ACC112 (cell line): ENCODE data around the gene TMEM164.

Experiments
- H2AFZ ChIP-seq: fragments of 200-600 bp; sonication (generic); one replicate; pipeline ENCODE4 v1.6.0; 2017; ENCODE audit warnings: antibody characterized with exemption, low read length; ENCODE audit not compliant: unreplicated experiment
- H3K27ac ChIP-seq: fragments of 200-600 bp; sonication (generic); 2 replicates; pipeline ENCODE4 v1.5.1; 2014; ENCODE audit warnings: low read depth, mild to moderate bottlenecking, antibody characterized with exemption, low read length, moderate library complexity
- H3K27me3 ChIP-seq: fragments of 200-600 bp; sonication (generic); 2 replicates; pipeline ENCODE4 v1.6.1; 2014; ENCODE audit warnings: mild to moderate bottlenecking, antibody characterized with exemption, low read length, moderate library complexity, mixed read lengths; ENCODE audit not compliant: insufficient read depth
- H3K36me3 ChIP-seq: fragments of 200-600 bp; sonication (generic); 2 replicates; pipeline ENCODE4 v1.6.1; 2016; ENCODE audit warnings: mild to moderate bottlenecking, antibody characterized with exemption, low read length, moderate library complexity, mixed read lengths; ENCODE audit not compliant: insufficient read depth
- H3K4me1 ChIP-seq: fragments of 200-600 bp; sonication (generic); one replicate; pipeline ENCODE4 v1.6.1; 2016; ENCODE audit warnings: low read length, mixed read lengths; ENCODE audit not compliant: insufficient read depth, unreplicated experiment, control insufficient read depth
- H3K4me3 ChIP-seq: fragments of 200-600 bp; sonication (generic); 2 replicates; pipeline ENCODE4 v1.5.1; 2014; ENCODE audit warnings: mild to moderate bottlenecking, low read depth, low read length
- H3K79me2 ChIP-seq: fragments of 200-600 bp; sonication (generic); one replicate; pipeline ENCODE4 v1.6.0; 2016; ENCODE audit warnings: low read length; ENCODE audit not compliant: control insufficient read depth, unreplicated experiment, insufficient read depth

Gene TMEM164

GRCh38 chrX:110021258-110022022 is 18.5 kb downstream of the TMEM164 start:
- H3K36me3 ChIP-seq, result no peaks in the 10 kb centered on the region
- H2AFZ ChIP-seq, result no peak overlapping the region
- 0 out of 2 replicates have a peak overlapping the region, but pooled peaks have one; percentile 5 for H3K4me3 ChIP-seq
- H3K27me3 ChIP-seq, result no peaks in the 10 kb centered on the region
- H3K79me2 ChIP-seq, result peaks cover 6% of the 10 kb centered on the region
- peak overlapping the region; percentile 75 for H3K27ac ChIP-seq
- peaks cover 39% of the 10 kb centered on the region for H3K4me1 ChIP-seq

- Histone ChIP-seq H3K4me1 (peaks cover 44% of the 10 kb centered on the region), H3K36me3 (no peaks in the 10 kb centered on the region), H3K27ac (no peak overlapping the region), H3K27me3 (no peaks in the 10 kb centered on the region), H3K4me3 (no peak overlapping the region), H3K79me2 (peaks cover 6% of the 10 kb centered on the region), H2AFZ (no peak overlapping the region)
Measured at GRCh38 chrX:110022599-110023448, 19.9 kb downstream of the TMEM164 start.

GRCh38 chrX:110025395-110025794 is 22.5 kb downstream of the TMEM164 start:
- Histone ChIP-seq H3K79me2 (peaks cover 3% of the 10 kb centered on the region), H3K36me3 (no peaks in the 10 kb centered on the region), H3K27me3 (no peaks in the 10 kb centered on the region), H2AFZ (no peak overlapping the region), H3K27ac (peak overlapping the region; percentile 66), H3K4me3 (no peak overlapping the region), H3K4me1 (peaks cover 46% of the 10 kb centered on the region)

- H3K36me3 ChIP-seq, result no peaks in the 10 kb centered on the region
- no peaks in the 10 kb centered on the region for H3K27me3 ChIP-seq
- H3K27ac ChIP-seq, result peak overlapping the region; percentile 66
- peak overlapping the region; percentile 27 for H2AFZ ChIP-seq
- H3K4me3 ChIP-seq, result no peak overlapping the region
- H3K79me2 ChIP-seq, result peaks cover 3% of the 10 kb centered on the region
- peaks cover 37% of the 10 kb centered on the region for H3K4me1 ChIP-seq
Measured at GRCh38 chrX:110026099-110026844, 23.4 kb downstream of the TMEM164 start.

- Histone ChIP-seq H3K36me3 (no peaks in the 10 kb centered on the region), H3K79me2 (peaks cover 11% of the 10 kb centered on the region), H3K27ac (no peak overlapping the region), H3K4me3 (no peak overlapping the region), H3K4me1 (peaks cover 5% of the 10 kb centered on the region), H2AFZ (no peak overlapping the region), H3K27me3 (no peaks in the 10 kb centered on the region)
Measured at GRCh38 chrX:110032534-110033147, 29.7 kb downstream of the TMEM164 start.

GRCh38 chrX:110034036-110034435 is 31.1 kb downstream of the TMEM164 start:
- Histone ChIP-seq H3K4me1 (peaks cover 5% of the 10 kb centered on the region), H3K27ac (no peak overlapping the region), H3K36me3 (no peaks in the 10 kb centered on the region), H2AFZ (no peak overlapping the region), H3K4me3 (no peak overlapping the region), H3K27me3 (no peaks in the 10 kb centered on the region), H3K79me2 (peaks cover 9% of the 10 kb centered on the region)

- Histone ChIP-seq H3K27me3 (no peaks in the 10 kb centered on the region), H3K4me1 (no peaks in the 10 kb centered on the region), H3K79me2 (peaks cover 7% of the 10 kb centered on the region), H3K27ac (no peak overlapping the region), H2AFZ (no peak overlapping the region), H3K4me3 (no peak overlapping the region), H3K36me3 (no peaks in the 10 kb centered on the region)
Measured at GRCh38 chrX:110036162-110037033, 33.5 kb downstream of the TMEM164 start.

- Histone ChIP-seq H3K27ac (no peak overlapping the region), H3K79me2 (peaks cover 5% of the 10 kb centered on the region), H2AFZ (no peak overlapping the region), H3K36me3 (no peaks in the 10 kb centered on the region), H3K4me1 (no peaks in the 10 kb centered on the region), H3K4me3 (no peak overlapping the region), H3K27me3 (no peaks in the 10 kb centered on the region)
Measured at GRCh38 chrX:110037178-110037577, 34.3 kb downstream of the TMEM164 start.

- Histone ChIP-seq H3K27ac (no peak overlapping the region), H3K4me3 (no peak overlapping the region), H3K4me1 (peaks cover 8% of the 10 kb centered on the region), H3K36me3 (no peaks in the 10 kb centered on the region), H3K79me2 (peaks cover 9% of the 10 kb centered on the region), H2AFZ (no peak overlapping the region), H3K27me3 (no peaks in the 10 kb centered on the region)
Measured at GRCh38 chrX:110038900-110039299, 36.0 kb downstream of the TMEM164 start.
